PC-9 (cell line): Measurements from ENCODE around the gene USP3. TPM values are rescaled to one million over a fixed set of nuclear protein-coding genes. Genes with fewer than 3 reads are reported as not detected.

Experiments
- BruUV-seq: library from RNA; stranded (reverse); fragments of 400-500 nt; replicated peaks from 2 replicates; lab custom pipeline; 2021; lab: Mats Ljungman, UMichigan
- CTCF ChIA-PET: fragments of 300-600 bp; sonication (Branson Sonifier 250); formaldehyde crosslinking; loops from one replicate; lab custom pipeline; 2022; ENCODE audit warnings: antibody characterized with exemption; lab: Charles Lee
- POLR2A ChIA-PET: fragments of 300-600 bp; sonication (Branson Sonifier 250); formaldehyde crosslinking; loops from one replicate; lab custom pipeline; 2022; ENCODE audit warnings: antibody characterized with exemption; ENCODE audit not compliant: unreplicated experiment; lab: Charles Lee
- DNase-seq, 2 experiments: peaks; one replicate each; pipeline versions ENCODE4 v3.0.0 to v3.0.0-alpha.2; 2015 to 2022; ENCODE audit warnings: mixed read lengths in 1 of 2
- H2AFZ ChIP-seq: fragments of 200-600 bp; sonication (generic); 2 replicates; pipeline ENCODE4 v1.8.1; 2017; ENCODE audit warnings: antibody characterized with exemption
- H3F3A ChIP-seq: fragments of 200-600 bp; sonication (generic); 2 replicates; pipeline ENCODE4 v1.8.1; 2017; ENCODE audit warnings: antibody characterized with exemption, mild to moderate bottlenecking, low read depth; ENCODE audit not compliant: insufficient read depth
- H3K27ac ChIP-seq: fragments of 200-600 bp; sonication (generic); 2 replicates; pipeline ENCODE4 v1.6.1; 2016; ENCODE audit warnings: mixed run types
- H3K27me3 ChIP-seq: fragments of 200-600 bp; sonication (generic); 2 replicates; pipeline ENCODE4 v1.6.1; 2016; ENCODE audit warnings: low read depth, mixed run types; ENCODE audit not compliant: insufficient read depth
- H3K36me3 ChIP-seq: fragments of 200-600 bp; sonication (generic); 2 replicates; pipeline ENCODE4 v1.6.1; 2016; ENCODE audit warnings: low read depth, mixed run types
- H3K4me1 ChIP-seq: fragments of 200-600 bp; sonication (generic); replicated peaks from 2 replicates; pipeline ENCODE4 v1.6.1; 2016; ENCODE audit warnings: mixed run types; ENCODE audit not compliant: insufficient read depth
- H3K4me2 ChIP-seq: fragments of 200-600 bp; sonication (generic); 2 replicates; pipeline ENCODE4 v1.6.1; 2017; ENCODE audit warnings: mixed run types
- H3K4me3 ChIP-seq: fragments of 200-600 bp; sonication (generic); 2 replicates; pipeline ENCODE4 v1.6.1; 2016; ENCODE audit warnings: mixed run types
- H3K79me2 ChIP-seq: fragments of 200-600 bp; sonication (generic); 2 replicates; pipeline ENCODE4 v1.6.1; 2017; ENCODE audit warnings: low read depth, mixed run types
- H3K9me2 ChIP-seq: fragments of 200-600 bp; sonication (generic); 2 replicates; pipeline ENCODE4 v1.8.1; 2017; ENCODE audit warnings: mild to moderate bottlenecking; ENCODE audit not compliant: insufficient read depth
- H3K9me3 ChIP-seq: fragments of 200-600 bp; sonication (generic); 2 replicates; pipeline ENCODE4 v1.8.1; 2016; ENCODE audit warnings: low read depth; ENCODE audit not compliant: insufficient read depth
- H4K20me1 ChIP-seq: fragments of 200-600 bp; sonication (generic); 2 replicates; pipeline ENCODE4 v1.8.1; 2017; ENCODE audit not compliant: insufficient read depth
- CTCF ChIP-seq: fragments of 200-600 bp; sonication (generic); conservative IDR thresholded peaks from 2 replicates; pipeline ENCODE4 v1.6.1; 2017; ENCODE audit warnings: mixed run types, antibody characterized with exemption, mild to moderate bottlenecking, moderate library complexity
- EZH2 ChIP-seq: fragments of 200-600 bp; sonication (generic); IDR thresholded peaks from 2 replicates; pipeline ENCODE4 v1.8.0; 2017; ENCODE audit warnings: antibody characterized with exemption, low read depth
- intact Hi-C: fragments of 100-400 bp; cut with micrococcal nuclease; formaldehyde crosslinking; loops from one replicate; pipeline ENCODE4 v1.10.0; 2022; ENCODE audit not compliant: unreplicated experiment
- total RNA-seq: library from RNA; stranded (reverse); gene quantifications from 2 replicates; pipeline ENCODE4 v1.2.3, GENCODE V29; 2021

The USP3 gene
- total RNA-seq, 1 experiment from 2014 or later, result 57.5 TPM

GRCh38 chr15:63539998-63540397 lies 35.6 kb downstream of the USP3 start:
- TF ChIP-seq EZH2 (no peak), CTCF (no peak)
- Histone ChIP-seq H3K4me1 (no peaks in the 10 kb centered on the region), H3K27me3 (no peaks in the 10 kb centered on the region), H3K79me2 (peaks cover 37% of the 10 kb centered on the region), H3F3A (peaks cover 4% of the 10 kb centered on the region; the same call in 1 of the 2 replicates), H3K4me2 (no peak overlapping the region), H3K9me2 (no peaks in the 10 kb centered on the region), H3K4me3 (no peak overlapping the region), H3K36me3 (no peaks in the 10 kb centered on the region; the same call in 1 of the 2 replicates), H2AFZ (no peak overlapping the region), H3K9me3 (no peaks in the 10 kb centered on the region), H3K27ac (no peak overlapping the region), H4K20me1 (no peaks in the 10 kb centered on the region; the same call in 1 of the 2 replicates)
- DNase-seq, result no peak
- intact Hi-C loops, result no loop called here
- POLR2A ChIA-PET, result no interaction called here
- CTCF ChIA-PET, result no interaction called here
- BruUV-seq, result no TSS peak

GRCh38 chr15:63540449-63540848 lies 36.1 kb downstream of the USP3 start:
- Histone ChIP-seq H3K79me2 (peaks cover 32% of the 10 kb centered on the region), H3K4me1 (no peaks in the 10 kb centered on the region), H2AFZ (no peak overlapping the region), H4K20me1 (no peaks in the 10 kb centered on the region; the same call in 1 of the 2 replicates), H3K9me3 (no peaks in the 10 kb centered on the region), H3K27ac (no peak overlapping the region), H3K4me3 (no peak overlapping the region), H3F3A (peaks cover 4% of the 10 kb centered on the region; the same call in 1 of the 2 replicates), H3K36me3 (no peaks in the 10 kb centered on the region; the same call in 1 of the 2 replicates), H3K9me2 (no peaks in the 10 kb centered on the region), H3K4me2 (no peak overlapping the region), H3K27me3 (no peaks in the 10 kb centered on the region)
- ChIA-PET CTCF (no interaction called here), POLR2A (no interaction called here)
- DNase-seq, result no peak
- no TSS peak for BruUV-seq
- TF ChIP-seq EZH2 (no peak), CTCF (no peak)
- intact Hi-C loops, result no loop called here

GRCh38 chr15:63544258-63545026 lies 40.0 kb downstream of the USP3 start:
- POLR2A ChIA-PET, result interaction anchor here (0.6 kb wide), 1 partner anchor 8 kb away, joined by 13 read pairs; no protein-coding TSS in a partner anchor
- TF ChIP-seq CTCF (no peak), EZH2 (no peak)

More at GRCh38 chr15:63544258-63545026, 40.0 kb downstream of the USP3 start:
- H3K9me3 ChIP-seq, result no peaks in the 10 kb centered on the region
- no peaks in the 10 kb centered on the region; the same call in 1 of the 2 replicates for H4K20me1 ChIP-seq
- peaks cover 24% of the 10 kb centered on the region for H3K79me2 ChIP-seq
- H2AFZ ChIP-seq, result no peak overlapping the region
- CTCF ChIA-PET, result no interaction called here
- peaks cover 4% of the 10 kb centered on the region; the same call in 1 of the 2 replicates for H3F3A ChIP-seq
- no peaks in the 10 kb centered on the region for H3K4me1 ChIP-seq
- DNase-seq, result no peak
- intact Hi-C loops, result no loop called here
- no peak overlapping the region for H3K4me3 ChIP-seq
- H3K9me2 ChIP-seq, result no peaks in the 10 kb centered on the region
- H3K27me3 ChIP-seq, result no peaks in the 10 kb centered on the region
- BruUV-seq, result no TSS peak
- H3K27ac ChIP-seq, result no peak overlapping the region
- H3K4me2 ChIP-seq, result no peak overlapping the region
- no peaks in the 10 kb centered on the region; the same call in 1 of the 2 replicates for H3K36me3 ChIP-seq
